HepG2 (cell line): ENCODE measurements around the gene CNTN5.

Experiments
- ZNF83 ChIP-seq: sonication (generic); formaldehyde crosslinking; IDR thresholded peaks from 2 replicates; pipeline ENCODE4 v1.4.0; 2020; ENCODE audit warnings: missing genetic modification reagents, mild to moderate bottlenecking, borderline replicate concordance
- TF ChIP-seq, protein P1 (sequence below): sonication (generic); formaldehyde crosslinking; IDR thresholded peaks from 2 replicates; pipeline ENCODE4 v1.5.0; 2020; ENCODE audit warnings: mild to moderate bottlenecking, missing genetic modification reagents, moderate library complexity

- TF ChIP-seq, protein P1, sequence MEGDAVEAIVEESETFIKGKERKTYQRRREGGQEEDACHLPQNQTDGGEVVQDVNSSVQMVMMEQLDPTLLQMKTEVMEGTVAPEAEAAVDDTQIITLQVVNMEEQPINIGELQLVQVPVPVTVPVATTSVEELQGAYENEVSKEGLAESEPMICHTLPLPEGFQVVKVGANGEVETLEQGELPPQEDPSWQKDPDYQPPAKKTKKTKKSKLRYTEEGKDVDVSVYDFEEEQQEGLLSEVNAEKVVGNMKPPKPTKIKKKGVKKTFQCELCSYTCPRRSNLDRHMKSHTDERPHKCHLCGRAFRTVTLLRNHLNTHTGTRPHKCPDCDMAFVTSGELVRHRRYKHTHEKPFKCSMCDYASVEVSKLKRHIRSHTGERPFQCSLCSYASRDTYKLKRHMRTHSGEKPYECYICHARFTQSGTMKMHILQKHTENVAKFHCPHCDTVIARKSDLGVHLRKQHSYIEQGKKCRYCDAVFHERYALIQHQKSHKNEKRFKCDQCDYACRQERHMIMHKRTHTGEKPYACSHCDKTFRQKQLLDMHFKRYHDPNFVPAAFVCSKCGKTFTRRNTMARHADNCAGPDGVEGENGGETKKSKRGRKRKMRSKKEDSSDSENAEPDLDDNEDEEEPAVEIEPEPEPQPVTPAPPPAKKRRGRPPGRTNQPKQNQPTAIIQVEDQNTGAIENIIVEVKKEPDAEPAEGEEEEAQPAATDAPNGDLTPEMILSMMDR (CRISPR knock-in tag): no peak
- TF ChIP-seq ZNF83 (CRISPR knock-in tag): no peak
Measured at GRCh38 chr11:99422581-99423427, 402.1 kb downstream of the CNTN5 start.
